ENCODE measurements around the gene SIRT3.

Gene SIRT3

DNA sequence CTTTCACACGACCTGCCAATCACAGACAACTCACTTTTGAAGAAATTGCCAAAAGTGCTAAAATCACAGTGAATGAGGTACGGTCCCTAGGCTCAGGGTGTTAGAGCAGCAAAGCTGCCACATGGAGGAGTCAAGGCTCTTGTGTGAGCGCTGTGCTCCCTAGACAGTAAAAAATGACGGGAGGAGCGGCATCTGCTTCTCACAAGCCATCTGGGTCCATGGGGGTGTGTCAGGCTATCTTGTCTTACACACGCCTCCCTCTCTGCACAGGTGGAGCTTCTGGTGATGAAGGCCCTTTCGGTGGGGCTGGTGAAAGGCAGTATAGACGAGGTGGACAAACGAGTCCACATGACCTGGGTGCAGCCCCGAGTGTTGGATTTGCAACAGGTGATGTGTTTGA lies 15.4 kb upstream of the SIRT3 start:
- H3K9me3 Mint-ChIP-seq: no peaks in the 10 kb centered on the region
- H3K27ac Mint-ChIP-seq: no peak overlapping the region
- DNase-seq: no peak
- H3K27me3 Mint-ChIP-seq (ENCODE audit: low read depth, poor library complexity): peaks cover 2% of the 10 kb centered on the region
- no peak overlapping the region for H3K4me3 Mint-ChIP-seq
- H3K4me1 Mint-ChIP-seq: peaks cover 6% of the 10 kb centered on the region
- peaks cover 52% of the 10 kb centered on the region for H3K36me3 Mint-ChIP-seq (ENCODE audit: low read depth)
- TF ChIP-seq, protein P1, sequence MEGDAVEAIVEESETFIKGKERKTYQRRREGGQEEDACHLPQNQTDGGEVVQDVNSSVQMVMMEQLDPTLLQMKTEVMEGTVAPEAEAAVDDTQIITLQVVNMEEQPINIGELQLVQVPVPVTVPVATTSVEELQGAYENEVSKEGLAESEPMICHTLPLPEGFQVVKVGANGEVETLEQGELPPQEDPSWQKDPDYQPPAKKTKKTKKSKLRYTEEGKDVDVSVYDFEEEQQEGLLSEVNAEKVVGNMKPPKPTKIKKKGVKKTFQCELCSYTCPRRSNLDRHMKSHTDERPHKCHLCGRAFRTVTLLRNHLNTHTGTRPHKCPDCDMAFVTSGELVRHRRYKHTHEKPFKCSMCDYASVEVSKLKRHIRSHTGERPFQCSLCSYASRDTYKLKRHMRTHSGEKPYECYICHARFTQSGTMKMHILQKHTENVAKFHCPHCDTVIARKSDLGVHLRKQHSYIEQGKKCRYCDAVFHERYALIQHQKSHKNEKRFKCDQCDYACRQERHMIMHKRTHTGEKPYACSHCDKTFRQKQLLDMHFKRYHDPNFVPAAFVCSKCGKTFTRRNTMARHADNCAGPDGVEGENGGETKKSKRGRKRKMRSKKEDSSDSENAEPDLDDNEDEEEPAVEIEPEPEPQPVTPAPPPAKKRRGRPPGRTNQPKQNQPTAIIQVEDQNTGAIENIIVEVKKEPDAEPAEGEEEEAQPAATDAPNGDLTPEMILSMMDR (IDR thresholded peaks at IDR 0.05): no peak

DNA sequence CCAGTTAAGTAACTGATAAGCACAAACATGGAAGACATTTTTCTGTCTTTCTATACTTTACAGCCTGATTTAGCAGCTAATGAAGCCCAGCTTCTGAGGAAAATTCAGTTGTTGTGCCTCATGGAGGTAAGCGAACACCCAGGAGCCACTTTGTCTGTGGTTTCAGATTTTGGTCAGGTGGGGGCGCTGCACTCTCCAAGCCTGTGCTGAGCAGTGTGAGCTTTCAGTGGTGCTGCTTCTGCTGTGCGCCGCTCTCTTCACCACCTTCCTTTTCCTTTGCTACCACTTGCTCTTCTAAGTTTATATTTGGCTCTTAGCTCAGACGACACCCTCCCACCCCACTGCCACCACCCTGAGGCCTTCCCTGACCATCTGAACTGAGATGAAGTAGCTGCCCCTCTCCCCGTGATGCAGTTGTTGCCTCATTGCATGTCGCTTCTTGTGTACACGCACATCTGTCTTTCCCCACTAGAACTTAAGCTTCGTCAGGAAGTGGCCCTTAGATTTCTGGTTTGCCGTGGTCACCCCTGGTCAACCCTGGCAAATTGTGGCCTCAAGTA lies 14.7 kb upstream of the SIRT3 start:
- H3K4me1 Mint-ChIP-seq: peaks cover 6% of the 10 kb centered on the region
- H3K27me3 Mint-ChIP-seq (ENCODE audit: low read depth, poor library complexity): peaks cover 2% of the 10 kb centered on the region
- H3K4me3 Mint-ChIP-seq: no peak overlapping the region
- TF ChIP-seq, protein P1 (IDR thresholded peaks at IDR 0.05): peak; percentile 72
- DNase-seq: peak; percentile 77
- peaks cover 58% of the 10 kb centered on the region for H3K36me3 Mint-ChIP-seq (ENCODE audit: low read depth)
- H3K9me3 Mint-ChIP-seq: no peaks in the 10 kb centered on the region
- H3K27ac Mint-ChIP-seq: peak overlapping the region; percentile 82

DNA sequence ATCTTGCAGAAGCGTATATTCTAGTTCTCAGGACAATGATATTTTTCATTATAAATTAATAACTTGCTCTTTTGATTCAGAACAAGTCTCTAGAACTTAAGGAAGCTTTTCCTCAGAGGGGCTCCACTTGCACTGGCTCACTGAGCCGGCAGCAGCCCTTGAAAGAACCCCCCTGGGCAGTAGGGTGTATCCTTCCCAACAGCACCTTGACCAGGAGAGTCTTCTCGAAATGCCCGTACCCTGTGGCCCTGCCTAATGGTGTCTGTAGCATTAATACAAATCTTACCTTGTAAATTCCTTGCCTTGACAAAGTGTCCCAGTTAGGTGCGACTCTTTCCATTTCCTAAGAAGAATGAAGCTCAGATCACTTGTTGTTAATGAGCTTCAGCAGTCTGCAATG lies 14.1 kb upstream of the SIRT3 start:
- no peak overlapping the region for H3K4me3 Mint-ChIP-seq
- no peaks in the 10 kb centered on the region for H3K9me3 Mint-ChIP-seq
- H3K27me3 Mint-ChIP-seq (ENCODE audit: low read depth, poor library complexity): peaks cover 2% of the 10 kb centered on the region
- peaks cover 63% of the 10 kb centered on the region for H3K36me3 Mint-ChIP-seq (ENCODE audit: low read depth)
- peaks cover 6% of the 10 kb centered on the region for H3K4me1 Mint-ChIP-seq
- TF ChIP-seq, protein P1 (IDR thresholded peaks at IDR 0.05): no peak
- no peak for DNase-seq
- H3K27ac Mint-ChIP-seq: no peak overlapping the region

DNA sequence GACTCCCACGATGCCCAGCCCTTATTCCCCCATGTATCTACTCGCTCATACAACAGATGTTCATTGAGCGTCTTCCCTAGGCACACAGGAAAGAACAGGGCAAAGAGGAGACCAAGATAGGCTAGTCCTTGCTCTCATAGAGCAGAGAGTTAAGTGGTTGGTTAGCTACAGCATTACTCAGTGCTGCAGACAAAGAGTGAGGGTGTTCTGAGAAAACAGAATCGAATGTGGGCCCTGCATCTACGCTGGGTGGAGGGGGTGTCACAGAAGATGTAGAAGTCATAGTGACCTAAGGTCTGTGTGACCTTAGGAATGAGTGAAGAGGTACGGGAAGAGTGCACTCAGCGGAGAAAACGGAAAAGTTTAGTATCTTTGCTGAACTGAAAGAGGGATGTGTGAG lies 12.9 kb upstream of the SIRT3 start:
- Mint-ChIP-seq H3K36me3 (ENCODE audit: low read depth) (peaks cover 72% of the 10 kb centered on the region), H3K9me3 (no peaks in the 10 kb centered on the region), H3K27ac (peak overlapping the region; percentile 9), H3K4me1 (peaks cover 6% of the 10 kb centered on the region), H3K27me3 (ENCODE audit: low read depth, poor library complexity) (peaks cover 2% of the 10 kb centered on the region), H3K4me3 (no peak overlapping the region)
- no peak for DNase-seq
- TF ChIP-seq, protein P1 (IDR thresholded peaks at IDR 0.05): no peak

DNA sequence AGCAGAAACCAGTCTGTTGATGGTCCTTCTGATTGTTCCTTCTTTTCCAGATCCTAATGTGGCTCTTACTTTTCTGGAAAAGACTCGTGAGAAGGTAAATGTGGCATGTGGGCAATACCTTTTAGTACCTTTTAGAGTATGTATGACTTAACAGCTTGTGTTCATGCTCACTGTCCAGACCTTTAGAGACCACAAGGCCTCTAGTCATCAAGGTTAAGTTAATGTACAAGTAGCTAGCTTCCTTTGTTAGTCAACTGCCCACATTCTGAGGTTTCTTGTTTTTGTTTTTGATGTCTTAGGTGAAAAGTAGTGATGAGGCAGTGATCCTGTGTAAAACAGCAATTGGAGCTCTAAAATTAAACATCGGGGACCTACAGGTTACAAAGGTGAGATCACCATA lies 8.2 kb upstream of the SIRT3 start:
- no peak overlapping the region for H3K4me3 Mint-ChIP-seq
- no peak for DNase-seq
- TF ChIP-seq, protein P1 (IDR thresholded peaks at IDR 0.05): no peak
- H3K36me3 Mint-ChIP-seq (ENCODE audit: low read depth): peaks cover 75% of the 10 kb centered on the region
- H3K9me3 Mint-ChIP-seq: no peaks in the 10 kb centered on the region
- no peak overlapping the region for H3K27ac Mint-ChIP-seq
- no peaks in the 10 kb centered on the region for H3K4me1 Mint-ChIP-seq
- no peaks in the 10 kb centered on the region for H3K27me3 Mint-ChIP-seq (ENCODE audit: low read depth, poor library complexity)

DNA sequence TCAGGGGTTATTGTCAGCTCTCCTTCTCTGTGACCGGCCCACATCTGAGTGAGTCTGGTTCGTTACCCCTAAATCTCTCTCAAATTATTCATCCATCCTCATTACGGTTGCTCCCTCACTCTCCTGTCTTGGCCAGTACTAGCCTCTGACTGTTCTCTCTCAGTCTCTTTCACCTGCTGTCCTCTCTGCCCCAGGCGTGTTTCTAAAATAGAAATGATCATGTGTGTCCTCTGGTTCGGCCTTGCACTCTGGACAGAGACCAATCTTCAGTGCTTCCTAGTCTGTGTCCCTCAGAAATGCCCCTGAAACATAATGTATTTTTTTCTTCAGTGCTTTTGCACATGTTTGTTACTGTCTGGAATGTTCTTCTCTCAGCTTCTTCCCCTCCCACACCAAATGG lies 5.5 kb upstream of the SIRT3 start:
- H3K36me3 Mint-ChIP-seq (ENCODE audit: low read depth): peaks cover 54% of the 10 kb centered on the region
- TF ChIP-seq, protein P1 (IDR thresholded peaks at IDR 0.05): no peak
- H3K4me1 Mint-ChIP-seq: peaks cover 16% of the 10 kb centered on the region
- H3K4me3 Mint-ChIP-seq: no peak overlapping the region
- no peaks in the 10 kb centered on the region for H3K27me3 Mint-ChIP-seq (ENCODE audit: low read depth, poor library complexity)
- no peak for DNase-seq
- H3K9me3 Mint-ChIP-seq: no peaks in the 10 kb centered on the region
- peak overlapping the region; percentile 3 for H3K27ac Mint-ChIP-seq

All from nephron progenitor cell (in vitro differentiated cells).